GM19463 (cell line): ENCODE data around the gene PPP6R2.
"Not testable (repeated sequence)": the region's sequence is repeated elsewhere in the genome, so short reads cannot be mapped to it uniquely, and the experiment has no call there.

Source experiments
- ATAC-seq: cut with Tn5 transposase; IDR thresholded peaks from one replicate; pipeline ENCODE4 v1.9.1; 2021; ENCODE audit warnings: mild to moderate bottlenecking, moderate library complexity; ENCODE audit not compliant: unreplicated experiment

PPP6R2 gene

GRCh38 chr22:50397371-50398060 lies 54.4 kb downstream of the PPP6R2 start:
- ATAC-seq: not testable (repeated sequence)

- ATAC-seq: no peak
Measured at GRCh38 chr22:50398831-50399648, 55.9 kb downstream of the PPP6R2 start.

GRCh38 chr22:50399751-50400331 lies 56.7 kb downstream of the PPP6R2 start:
- ATAC-seq: no peak

GRCh38 chr22:50400406-50400805 lies 57.3 kb downstream of the PPP6R2 start:
- no peak for ATAC-seq

GRCh38 chr22:50400931-50401330 lies 57.8 kb downstream of the PPP6R2 start:
- ATAC-seq: no peak

GRCh38 chr22:50401907-50402306 lies 58.8 kb downstream of the PPP6R2 start:
- ATAC-seq: no peak

- ATAC-seq: no peak
Measured at GRCh38 chr22:50403701-50404101, 60.6 kb downstream of the PPP6R2 start.

- ATAC-seq: no peak
Measured at GRCh38 chr22:50406416-50407170, 63.5 kb downstream of the PPP6R2 start.

GRCh38 chr22:50408311-50408710 lies 65.2 kb downstream of the PPP6R2 start:
- ATAC-seq: no peak

- not testable (repeated sequence) for ATAC-seq
Measured at GRCh38 chr22:50408954-50409353, 65.8 kb downstream of the PPP6R2 start.

GRCh38 chr22:50414476-50415248 lies 71.5 kb downstream of the PPP6R2 start:
- ATAC-seq: no peak

GRCh38 chr22:50415426-50415825 lies 72.3 kb downstream of the PPP6R2 start:
- ATAC-seq: no peak

GRCh38 chr22:50416996-50417395 lies 73.9 kb downstream of the PPP6R2 start:
- no peak for ATAC-seq

GRCh38 chr22:50417411-50418210 lies 74.5 kb downstream of the PPP6R2 start:
- ATAC-seq: no peak

GRCh38 chr22:50418624-50419023 lies 75.5 kb downstream of the PPP6R2 start:
- no peak for ATAC-seq

GRCh38 chr22:50419116-50419515 lies 76.0 kb downstream of the PPP6R2 start:
- ATAC-seq: no peak

- ATAC-seq: no peak
Measured at GRCh38 chr22:50420015-50420414, 76.9 kb downstream of the PPP6R2 start.

- ATAC-seq: no peak
Measured at GRCh38 chr22:50420581-50420980, 77.5 kb downstream of the PPP6R2 start.

- ATAC-seq: no peak
Measured at GRCh38 chr22:50422046-50422445, 78.9 kb downstream of the PPP6R2 start.
